ENCODE measurements around the gene WDFY4.

GRCh38 chr10:48696535-48696873, 11.8 kb downstream of the WDFY4 start:
- TF ChIP-seq FOXA2 (IDR thresholded peaks at IDR 0.05) = no peak
- TF ChIP-seq FOXA1 (IDR thresholded peaks at IDR 0.05) = no peak
- no peak for TF ChIP-seq RAD21 (IDR thresholded peaks at IDR 0.05)
- TF ChIP-seq CTCF (IDR thresholded peaks at IDR 0.05; ENCODE audit: low read depth, low read length, missing input control) = no peak
- no peak for TF ChIP-seq REST (IDR thresholded peaks at IDR 0.05)
- no peak for TF ChIP-seq RXRA (IDR thresholded peaks at IDR 0.05)

All from liver (tissue), 3 donors.